ENCODE results near the gene CYB561D2. TPM values are rescaled to one million over a fixed set of nuclear protein-coding genes. Genes with fewer than 3 reads are reported as not detected.
"Not testable (repeated sequence)": the region's sequence is repeated elsewhere in the genome, so short reads cannot be mapped to it uniquely, and the experiment has no call there.

The CYB561D2 gene, protein sequence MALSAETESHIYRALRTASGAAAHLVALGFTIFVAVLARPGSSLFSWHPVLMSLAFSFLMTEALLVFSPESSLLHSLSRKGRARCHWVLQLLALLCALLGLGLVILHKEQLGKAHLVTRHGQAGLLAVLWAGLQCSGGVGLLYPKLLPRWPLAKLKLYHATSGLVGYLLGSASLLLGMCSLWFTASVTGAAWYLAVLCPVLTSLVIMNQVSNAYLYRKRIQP
- 10 to 100 TPM in 2 of 5 donors, 1 to 10 TPM in 3; 7.8 to 12.1 (median 9.5) TPM for polyA plus RNA-seq (ENCODE audit: insufficient read depth in 1 of 5, insufficient read length in 5 of 5, low replicate concordance in 1 of 5)
- long read RNA-seq, donor 1, transcript CYB561D2-205 (4 exons, 1,319 nt), result major isoform, 5 of 10 reads
- long read RNA-seq, donor 1, partial matches to known transcripts, result 0 of 10 reads
- long read RNA-seq, donor 1, other reads (novel, unspliced or antisense), result 0 of 10 reads
- long read RNA-seq, donor 2, partial matches to known transcripts, result 0 of 5 reads
- long read RNA-seq, donor 2, other reads (novel, unspliced or antisense), result 0 of 5 reads
- long read RNA-seq, donor 3, partial matches to known transcripts, result 0 of 7 reads
- long read RNA-seq, donor 3, other reads (novel, unspliced or antisense), result 0 of 7 reads
- long read RNA-seq, donor 4, partial matches to known transcripts, result 0 of 5 reads
- long read RNA-seq, donor 4, other reads (novel, unspliced or antisense), result 0 of 5 reads
- long read RNA-seq, donor 5, transcript CYB561D2-205 (4 exons, 1,319 nt), result major isoform, 6 of 9 reads
- long read RNA-seq, donor 5, partial matches to known transcripts, result 0 of 9 reads
- long read RNA-seq, donor 5, other reads (novel, unspliced or antisense), result 0 of 9 reads
- long read RNA-seq, donor 6, partial matches to known transcripts, result 6 of 12 reads
- long read RNA-seq, donor 6, other reads (novel, unspliced or antisense), result 0 of 12 reads
- long read RNA-seq, donor 7, partial matches to known transcripts, result 0 of 5 reads
- long read RNA-seq, donor 7, other reads (novel, unspliced or antisense), result 0 of 5 reads
- long read RNA-seq, donor 8, partial matches to known transcripts, result 0 of 6 reads
- long read RNA-seq, donor 8, other reads (novel, unspliced or antisense), result 0 of 6 reads

DNA sequence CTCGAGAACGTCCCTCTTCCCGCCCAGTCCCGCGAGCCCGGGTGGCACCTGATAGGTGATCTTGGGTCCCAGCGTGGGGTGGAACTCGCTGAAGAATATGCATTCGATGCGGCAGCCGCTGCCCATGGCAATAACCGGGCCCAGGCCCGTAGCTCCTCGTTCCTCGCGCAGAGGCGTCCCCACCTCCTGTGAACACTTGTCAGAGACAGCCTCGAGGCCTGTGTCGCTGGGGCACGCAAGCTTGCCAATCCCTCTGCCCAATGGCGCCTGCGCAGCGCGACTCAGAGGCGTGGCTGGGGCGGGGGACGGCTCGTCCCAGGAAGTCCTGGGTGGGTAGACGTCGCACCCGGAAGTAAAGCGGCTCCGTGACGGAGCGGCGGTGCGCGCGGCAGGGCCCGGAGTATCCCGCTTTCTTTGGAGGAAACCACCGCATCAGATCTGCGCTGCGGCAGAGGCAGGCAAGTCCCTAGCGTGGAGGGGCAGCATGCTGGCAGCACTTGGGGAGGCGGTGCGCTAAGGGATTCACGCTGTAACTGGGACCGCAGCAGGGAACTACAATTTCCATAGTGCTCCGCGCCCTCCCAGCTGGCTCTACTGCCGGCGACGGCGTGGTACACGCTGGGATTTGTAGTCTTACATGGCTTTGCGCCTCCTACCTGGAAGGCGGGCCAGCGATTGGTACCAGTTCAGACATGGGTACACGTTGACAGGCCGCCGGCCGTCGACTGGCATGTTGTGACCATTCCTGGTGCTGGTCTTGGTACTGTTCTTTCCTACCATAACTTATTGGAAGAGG is at the start of gene CYB561D2, which contains the start of gene NPRL2:
Gene CYB561D2 (plus strand): TSS at position 336 of the 796 bp plus-strand sequence. CDS start 572 bp downstream, outside the sequence.
Gene NPRL2 (minus strand): TSS at position 249 of the 796 bp plus-strand sequence. CDS start 123 bp downstream, at position 126.
- DNase-seq, result peak; percentile 92 to 93

DNA sequence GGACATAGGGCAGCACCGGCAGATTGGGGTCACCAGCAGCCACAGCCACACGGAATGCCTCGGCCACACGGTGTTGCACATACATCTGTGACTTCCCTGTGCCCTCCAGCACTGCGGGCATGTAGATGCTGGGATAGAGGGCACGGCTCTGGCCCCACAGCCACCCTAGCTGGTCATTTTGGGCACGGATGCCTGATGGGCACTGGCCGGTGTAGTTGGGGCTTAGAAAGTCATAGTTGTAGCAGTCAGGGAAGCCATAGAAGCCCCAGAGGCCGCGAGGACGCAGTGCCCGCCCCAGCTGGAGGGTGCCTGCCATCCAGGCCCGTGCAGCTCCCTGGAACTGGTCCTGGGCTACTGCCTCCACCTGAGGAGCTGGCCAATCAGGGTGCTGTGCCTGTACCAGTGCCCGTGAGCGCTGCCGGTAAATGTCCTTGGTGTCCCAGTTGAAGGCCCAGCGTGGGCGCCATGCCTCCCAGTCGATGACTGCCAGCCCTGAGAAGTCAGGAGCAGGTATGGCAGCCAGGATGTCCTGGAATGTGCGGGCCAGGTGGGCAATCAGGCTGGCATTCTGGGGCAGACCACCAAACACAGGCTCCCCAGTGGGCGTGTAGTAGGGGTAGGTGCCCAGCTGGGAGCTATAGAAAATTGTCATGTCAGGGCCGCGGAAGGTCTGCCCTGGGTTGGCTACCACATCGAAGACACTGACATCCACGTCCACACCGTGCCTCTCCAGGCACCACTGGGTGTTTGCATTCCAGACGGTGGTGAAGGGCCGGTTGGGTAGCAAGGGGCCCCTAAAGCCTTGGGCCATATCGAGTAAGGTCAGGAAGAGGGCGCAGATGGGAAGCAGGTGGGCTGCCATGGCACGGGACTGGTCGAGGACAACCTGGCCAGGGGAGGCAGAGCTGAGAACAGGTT is 48.3 kb upstream of the CYB561D2 start:
- DNase-seq, result no peak

DNA sequence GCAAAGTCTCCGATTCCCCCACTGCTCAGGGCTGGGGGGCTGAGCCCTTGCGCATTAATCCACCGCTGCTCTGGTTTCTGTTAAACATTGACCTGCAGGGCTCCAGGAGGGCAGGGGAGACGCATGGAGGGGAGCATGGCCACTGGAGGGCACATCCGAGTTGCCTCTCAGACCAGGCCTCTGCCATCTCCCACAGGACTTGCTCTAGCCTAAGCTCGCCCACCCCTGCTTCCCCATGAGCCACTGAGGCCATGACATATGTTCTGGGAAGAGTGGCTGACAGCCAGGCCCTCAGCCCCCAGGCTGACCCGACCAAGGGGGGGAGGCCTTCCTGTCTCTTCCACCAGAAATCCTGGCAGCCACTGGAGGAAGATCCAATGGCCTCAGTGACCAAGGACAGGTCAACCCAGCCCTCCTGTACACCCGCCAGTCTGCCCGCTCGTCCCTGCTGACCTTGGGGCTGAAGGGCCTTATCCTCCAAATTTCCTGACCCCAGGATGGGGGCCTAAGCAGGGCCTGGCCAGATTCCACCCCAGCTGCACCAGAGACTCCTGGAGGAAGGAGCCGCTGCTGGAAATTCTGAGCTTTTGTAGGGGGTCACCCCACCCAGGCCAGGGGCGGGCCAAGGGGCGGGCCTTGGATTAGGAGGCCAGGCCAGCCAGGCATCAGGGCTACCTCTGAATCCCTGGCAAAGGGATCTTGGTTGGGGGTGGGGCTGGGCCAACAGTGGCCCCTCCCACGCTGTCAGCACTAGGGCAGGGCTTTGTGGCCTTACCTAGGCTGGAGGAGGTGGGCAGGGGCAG is 47.4 kb upstream of the CYB561D2 start, which contains the start of gene HYAL1:
Gene HYAL1 (minus strand): TSS at position 562 of the 803 bp plus-strand sequence. CDS start 618 bp downstream, outside the sequence.
- DNase-seq, result no peak

DNA sequence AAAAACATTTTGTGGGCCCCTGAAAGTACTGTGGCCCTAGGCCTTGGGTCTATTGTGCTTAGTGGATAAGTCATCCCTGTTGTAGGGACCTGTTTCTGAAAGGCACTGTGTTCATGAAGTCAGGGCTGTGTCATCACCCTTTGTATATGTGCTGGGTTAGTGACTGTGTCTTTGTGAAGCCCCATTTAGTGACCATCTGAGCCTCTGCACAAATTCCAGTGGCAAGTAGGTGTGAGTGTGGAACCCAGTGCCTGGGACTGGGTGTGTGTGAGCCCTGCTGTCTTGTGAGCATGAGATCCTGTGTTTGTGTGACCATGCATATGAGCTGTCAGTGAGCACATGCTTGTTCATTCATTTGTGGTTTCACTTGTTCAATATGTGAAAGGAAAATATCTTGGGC is 46.1 kb upstream of the CYB561D2 start:
- no peak for DNase-seq

DNA sequence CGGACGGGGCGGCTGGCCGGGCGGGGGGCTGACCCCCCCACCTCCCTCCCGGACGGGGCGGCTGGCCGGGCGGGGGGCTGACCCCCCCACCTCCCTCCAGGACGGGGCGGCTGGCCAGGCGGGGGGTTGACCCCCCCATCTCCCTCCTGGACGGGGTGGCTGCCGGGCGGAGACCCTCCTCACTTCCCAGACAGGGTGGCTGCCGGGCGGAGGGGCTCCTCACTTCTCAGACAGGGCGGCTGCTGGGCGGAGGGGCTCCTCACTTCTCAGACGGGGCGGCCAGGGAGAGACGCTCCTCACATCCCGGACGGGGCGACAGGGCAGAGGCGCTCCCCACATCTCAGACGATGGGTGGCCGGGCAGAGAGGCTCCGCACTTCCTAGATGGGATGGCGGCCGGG is 38.6 kb upstream of the CYB561D2 start:
- DNase-seq, result not testable (repeated sequence)

DNA sequence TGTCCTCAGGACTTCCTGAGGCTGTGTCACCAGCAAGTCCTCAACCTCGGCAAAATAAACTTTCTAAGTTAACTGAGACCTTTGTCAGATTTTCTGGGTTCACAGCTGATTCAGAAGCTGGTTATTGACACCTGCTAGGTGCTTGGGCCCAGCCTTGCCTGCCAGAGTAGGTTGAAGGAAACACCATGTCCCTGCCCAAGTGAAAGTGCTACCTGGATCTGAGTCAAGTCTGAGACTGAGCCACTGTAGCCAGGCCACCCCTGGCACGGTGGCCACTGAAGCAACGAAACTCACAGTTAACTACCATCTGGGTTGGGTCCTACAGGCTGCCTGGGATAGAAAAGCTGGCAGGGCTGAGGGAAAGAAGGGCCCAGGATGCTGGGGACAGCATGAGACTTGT is 36.3 kb upstream of the CYB561D2 start:
- DNase-seq, result no peak

DNA sequence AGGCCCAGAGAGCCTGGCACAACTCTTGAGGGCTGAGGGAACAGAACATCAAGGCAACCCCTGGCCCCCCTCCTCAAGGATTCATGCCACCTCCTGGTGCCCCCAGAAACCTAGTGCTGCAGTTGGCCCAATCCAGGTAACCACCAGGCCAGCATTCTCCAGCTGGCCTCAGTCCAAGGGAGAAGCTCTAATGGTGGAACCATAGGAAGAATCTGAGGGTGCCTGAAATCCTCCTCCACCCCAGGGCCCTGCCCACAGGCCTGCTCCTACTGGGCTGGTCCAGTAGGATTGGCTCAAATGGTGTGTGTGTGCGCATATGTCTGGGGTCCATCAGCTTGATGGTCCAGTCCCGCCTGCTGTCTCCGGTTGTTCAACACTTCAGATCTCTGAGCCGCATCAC is 35.8 kb upstream of the CYB561D2 start:
- DNase-seq, result no peak

DNA sequence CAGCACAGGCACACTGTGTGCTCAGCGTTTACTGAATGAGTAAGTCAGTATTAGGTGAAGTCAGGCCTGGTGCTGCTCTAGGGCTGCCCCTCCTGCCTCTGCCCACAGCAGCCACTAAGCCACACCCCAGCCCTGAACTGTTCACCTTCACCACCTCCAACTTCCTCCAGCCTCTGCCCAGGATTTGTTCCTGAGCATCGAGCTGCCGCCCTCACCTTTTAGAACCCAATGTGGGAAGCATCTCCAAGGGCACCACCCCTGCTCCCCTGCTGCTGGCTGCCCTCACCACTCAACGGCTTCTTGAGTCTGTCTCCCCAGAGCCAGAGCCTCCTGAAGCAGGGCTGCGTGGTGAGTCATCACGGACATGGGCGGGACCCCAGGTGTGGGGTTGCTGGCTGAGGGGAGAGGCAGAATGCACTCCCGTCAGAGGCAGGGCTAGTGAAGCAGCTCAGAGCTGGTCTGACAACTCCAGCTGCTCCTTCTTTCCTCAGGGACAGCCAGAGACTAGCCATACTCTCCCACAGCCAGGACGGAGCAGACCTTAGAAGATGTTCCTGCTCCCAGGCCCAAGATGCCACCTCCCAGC is 33.9 kb upstream of the CYB561D2 start:
- no peak for DNase-seq

DNA sequence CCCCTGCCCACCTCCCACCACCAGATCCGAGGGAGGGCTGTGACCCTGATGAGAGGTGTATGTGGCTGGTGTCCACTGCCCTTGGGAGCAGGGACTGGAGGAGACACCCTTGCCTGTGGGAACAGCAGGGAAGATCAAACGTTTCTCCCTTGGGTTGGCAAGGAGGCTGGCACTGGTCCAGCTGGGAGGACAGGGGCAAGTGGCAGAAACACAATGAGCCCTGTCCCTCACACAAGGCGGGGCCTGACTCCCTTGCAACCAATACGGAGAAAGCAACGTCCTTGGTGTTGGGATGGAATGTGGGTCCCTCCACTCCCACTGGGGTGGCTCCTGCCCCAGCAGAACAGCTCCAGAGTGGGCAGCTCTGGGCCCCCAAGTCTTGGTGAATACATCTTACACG is 33.4 kb upstream of the CYB561D2 start:
- no peak for DNase-seq

DNA sequence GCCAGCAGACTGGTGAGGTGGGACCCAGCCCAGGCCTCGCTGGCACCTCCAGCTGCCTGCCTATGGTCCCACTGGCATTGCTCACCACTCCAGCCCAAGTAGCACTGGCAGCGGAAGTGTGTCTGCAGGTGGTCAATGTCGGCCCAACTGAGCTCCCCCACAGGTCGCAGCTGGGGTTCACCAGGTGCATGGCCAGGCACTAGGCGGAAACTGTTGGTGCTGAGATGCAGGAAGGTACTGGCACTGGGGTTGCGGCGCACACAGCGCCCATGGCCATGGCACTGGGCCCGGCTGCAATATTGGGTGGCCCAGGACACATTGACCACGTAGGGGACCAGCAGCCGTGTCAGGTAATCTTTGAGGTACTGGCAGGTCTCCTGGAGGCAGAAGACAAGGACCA is 32.5 kb upstream of the CYB561D2 start:
- no peak for DNase-seq

DNA sequence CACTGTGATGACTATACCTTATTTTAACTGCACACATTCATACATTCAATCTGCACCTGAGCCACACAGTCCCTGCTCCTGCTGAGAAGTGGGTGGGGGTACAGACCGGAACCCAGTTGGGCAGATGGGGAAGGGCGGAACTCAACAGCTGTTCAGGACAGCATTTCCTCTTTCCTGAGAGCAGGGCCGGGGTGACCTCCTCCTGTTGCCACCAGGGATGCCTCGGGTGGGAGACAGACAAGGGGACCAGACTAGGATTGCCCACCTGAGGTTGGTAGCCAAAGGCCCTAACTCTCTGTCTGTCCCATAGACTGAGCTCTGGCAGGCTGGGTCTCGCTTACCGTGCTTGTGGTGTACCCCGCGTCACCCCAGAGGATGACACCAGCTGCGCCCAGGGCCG is 32.0 kb upstream of the CYB561D2 start:
- no peak for DNase-seq

DNA sequence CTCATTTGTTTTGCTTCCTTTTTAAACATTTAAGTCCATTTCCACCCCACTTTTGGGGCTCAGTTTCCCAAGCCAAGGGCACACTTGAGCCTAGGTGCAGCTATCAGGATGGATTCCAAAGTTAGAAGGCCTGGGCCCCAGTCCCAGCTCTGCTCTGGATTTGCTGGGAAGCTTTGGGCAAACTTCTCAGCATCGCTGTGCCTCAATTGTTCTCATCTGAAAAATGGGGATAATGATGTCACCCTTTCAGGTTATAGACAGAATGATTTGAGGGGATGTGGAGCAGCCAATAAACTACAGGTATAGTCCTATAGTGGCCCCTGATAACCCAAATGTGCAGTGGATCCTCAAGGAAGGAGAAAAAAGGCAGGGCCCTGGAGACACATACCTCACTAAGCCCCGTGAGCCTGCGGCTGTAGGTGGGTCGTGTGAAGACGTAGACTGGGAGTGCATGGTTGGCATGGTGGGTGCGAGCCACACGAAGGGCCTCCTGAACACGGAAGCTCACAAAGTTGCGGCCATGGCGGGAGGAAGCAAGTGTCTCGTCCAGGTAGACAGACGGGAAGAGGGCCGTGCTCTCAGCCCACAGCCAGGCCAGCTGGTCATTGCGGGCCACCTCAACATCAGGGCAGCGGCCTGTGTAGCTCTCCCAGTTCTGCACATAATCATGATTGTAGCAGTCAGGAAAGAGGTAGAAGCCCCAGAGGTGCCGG is 31.3 kb upstream of the CYB561D2 start:
- DNase-seq, result no peak

DNA sequence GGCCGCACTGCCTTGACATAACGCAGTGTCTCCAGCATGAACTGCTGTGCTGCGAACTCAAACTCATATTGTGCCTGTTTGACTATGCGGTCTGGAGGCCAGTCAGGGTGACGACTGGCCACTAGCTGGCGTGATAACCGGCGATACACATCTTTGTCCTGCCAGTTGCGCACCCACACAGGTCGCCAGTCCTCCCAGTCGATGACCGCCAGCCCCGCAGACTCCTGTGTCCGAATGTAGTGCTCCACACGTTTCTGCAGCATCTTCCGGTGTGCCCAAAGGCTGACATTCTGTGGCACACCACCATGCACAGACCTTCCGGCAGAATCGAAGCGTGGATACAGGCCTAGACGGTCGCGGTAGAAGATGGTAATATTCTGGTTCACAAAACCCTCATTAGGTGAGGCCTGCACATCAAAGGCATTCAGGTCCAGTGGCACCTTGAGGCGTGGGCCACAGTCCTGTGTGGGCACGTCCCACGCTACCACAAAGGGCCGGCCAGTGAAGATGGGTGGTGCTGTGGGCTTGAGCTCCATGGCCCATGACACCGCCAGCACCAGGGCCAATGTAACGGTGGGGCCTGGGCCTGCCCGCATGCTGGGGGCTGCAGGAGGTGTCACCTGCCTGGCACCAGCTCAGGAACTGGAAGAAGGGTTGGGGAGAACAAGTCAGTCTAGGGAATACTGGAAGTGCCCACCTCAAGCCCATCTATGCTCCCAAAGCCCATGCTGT is 30.6 kb upstream of the CYB561D2 start:
- DNase-seq, result no peak

DNA sequence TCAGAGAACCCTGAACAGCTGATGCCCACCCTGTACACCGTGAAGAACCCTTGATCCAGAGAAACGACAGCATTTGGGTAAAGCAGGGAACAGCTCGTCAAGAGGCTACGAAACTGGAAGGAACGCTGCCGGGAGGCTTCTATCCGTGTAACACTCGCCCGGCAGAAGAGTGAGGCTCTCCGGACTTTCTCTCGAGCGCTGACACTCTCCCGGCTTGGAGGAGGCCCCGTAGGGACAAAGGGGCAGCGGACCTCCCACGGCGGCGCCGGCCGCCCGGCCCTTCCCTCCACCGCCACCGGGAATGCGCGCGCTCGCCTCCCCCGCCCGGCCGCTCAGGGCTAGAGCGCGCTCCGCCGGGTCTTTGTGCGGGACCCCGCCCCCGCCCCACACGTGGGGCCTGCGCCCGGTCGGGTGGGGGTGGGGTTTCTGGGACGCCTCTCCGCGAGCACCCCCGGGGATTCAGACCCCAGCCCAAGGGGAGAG is 29.8 kb upstream of the CYB561D2 start:
- peak; percentile 86 to 88 for DNase-seq

DNA sequence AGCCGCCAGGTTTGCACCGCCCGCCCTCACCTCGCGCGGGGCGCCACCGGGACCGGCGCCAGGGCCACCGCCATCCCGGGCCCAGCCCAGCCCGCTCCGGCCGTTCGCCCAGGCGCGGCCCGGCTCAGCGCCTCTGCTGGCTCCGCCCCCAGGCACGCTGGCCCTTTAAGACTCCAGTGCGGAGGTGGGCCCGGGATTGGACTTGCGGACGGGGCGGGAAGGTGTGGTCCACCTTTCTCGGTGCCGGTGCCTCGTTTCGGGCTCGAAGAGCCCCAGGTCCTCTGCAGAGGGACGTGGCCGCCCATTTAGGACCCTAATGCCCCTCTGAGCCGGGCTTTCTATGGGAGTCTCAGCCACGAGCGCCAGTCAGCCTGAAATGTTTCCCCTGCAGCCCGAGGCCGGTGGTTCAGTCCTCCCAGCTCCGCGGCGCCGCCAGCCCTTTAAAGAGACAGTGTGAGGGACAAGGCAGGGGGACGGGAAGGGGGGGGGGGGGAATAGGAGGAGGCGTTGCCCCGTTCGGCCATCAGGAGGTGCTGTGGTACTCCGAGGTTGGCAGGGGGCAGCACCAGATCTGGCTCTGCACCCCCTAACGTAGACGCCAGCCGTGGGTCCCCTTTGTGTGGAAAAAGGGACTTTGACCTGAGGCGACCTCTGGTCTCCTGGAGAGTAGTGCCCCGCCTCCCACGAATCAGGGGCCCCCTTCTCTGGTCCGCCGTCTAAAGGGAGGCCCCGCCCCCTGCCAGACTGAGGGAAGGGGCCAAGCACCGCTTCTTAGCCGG is 29.1 kb upstream of the CYB561D2 start:
- peak; percentile 89 to 90 for DNase-seq

DNA sequence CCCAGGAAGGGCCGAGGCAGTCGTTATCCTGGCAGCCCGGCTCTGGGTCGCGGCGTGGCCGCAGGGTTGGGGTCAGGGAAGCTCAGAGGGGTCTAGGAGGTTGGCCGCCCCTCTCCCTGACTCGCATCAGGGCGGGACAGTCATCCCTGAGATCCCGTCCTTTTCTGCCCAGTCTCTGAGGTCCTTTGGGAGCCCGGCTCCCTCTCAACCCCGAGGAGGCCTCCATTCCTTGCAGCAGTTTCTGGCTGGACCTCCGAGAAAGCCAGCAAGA is 28.6 kb upstream of the CYB561D2 start:
- DNase-seq, result no peak
